GM18499 (cell line): Measurements from ENCODE around the gene ADH1C.

Experiments used
- ATAC-seq: cut with Tn5 transposase; IDR thresholded peaks from one replicate; pipeline ENCODE4 v1.9.1; 2021; ENCODE audit warnings: moderate number of reproducible peaks; ENCODE audit not compliant: insufficient read depth, unreplicated experiment

The ADH1C gene

DNA sequence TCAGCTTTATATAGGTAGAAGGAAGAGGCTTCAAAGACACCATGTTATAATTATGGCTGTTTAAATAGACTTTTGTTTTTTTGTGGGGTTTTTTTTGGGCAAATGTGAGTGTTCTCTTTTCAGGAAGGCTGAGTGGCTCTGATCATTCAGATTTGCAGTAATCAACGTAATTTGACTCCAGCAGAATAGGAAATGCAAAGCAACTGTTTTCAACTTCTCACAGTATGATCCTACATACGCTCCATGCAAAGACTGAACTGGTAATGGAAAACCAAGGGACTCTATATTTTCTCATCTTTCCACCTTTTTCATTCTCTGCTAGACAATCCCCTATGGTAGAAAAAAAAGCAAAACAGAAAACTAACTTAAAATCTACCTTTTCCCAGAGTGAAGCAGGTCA lies 42.2 kb downstream of the ADH1C start:
- no peak for ATAC-seq

DNA sequence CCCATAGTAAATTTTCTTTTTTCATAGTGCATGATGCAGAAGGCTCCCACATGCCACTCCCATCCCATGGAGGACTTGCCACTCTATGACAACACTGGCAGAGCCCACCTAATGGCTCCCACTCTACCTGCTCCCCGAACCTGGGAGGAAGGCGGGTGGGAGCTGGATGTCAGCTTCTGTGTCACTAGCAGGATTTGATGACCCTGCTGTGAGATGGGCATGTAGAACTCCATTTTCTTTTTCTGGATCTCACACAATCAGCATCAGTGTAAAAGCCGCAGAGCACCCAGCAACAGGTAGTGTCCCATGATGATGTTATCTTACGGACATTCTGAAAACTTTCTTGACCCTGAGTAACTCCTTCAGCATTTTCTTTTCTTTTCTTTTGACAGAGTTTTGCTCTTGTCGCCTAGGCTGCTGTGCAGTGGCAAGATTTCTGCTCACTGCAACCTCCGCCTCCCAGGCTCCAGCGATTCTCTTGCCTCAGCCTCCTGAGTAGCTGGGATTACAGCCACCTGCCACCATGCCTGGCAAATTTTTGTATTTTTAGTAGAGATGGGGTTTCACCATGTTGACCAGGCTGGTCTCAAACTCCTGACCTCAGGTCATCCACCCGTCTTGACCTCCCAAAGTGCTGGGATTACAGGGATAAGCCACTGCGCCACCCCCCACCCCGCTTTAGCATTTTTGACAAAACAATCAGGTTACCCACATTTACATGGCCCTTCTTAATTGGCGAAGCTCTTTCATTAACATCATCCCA lies 46.7 kb downstream of the ADH1C start:
- no peak for ATAC-seq

DNA sequence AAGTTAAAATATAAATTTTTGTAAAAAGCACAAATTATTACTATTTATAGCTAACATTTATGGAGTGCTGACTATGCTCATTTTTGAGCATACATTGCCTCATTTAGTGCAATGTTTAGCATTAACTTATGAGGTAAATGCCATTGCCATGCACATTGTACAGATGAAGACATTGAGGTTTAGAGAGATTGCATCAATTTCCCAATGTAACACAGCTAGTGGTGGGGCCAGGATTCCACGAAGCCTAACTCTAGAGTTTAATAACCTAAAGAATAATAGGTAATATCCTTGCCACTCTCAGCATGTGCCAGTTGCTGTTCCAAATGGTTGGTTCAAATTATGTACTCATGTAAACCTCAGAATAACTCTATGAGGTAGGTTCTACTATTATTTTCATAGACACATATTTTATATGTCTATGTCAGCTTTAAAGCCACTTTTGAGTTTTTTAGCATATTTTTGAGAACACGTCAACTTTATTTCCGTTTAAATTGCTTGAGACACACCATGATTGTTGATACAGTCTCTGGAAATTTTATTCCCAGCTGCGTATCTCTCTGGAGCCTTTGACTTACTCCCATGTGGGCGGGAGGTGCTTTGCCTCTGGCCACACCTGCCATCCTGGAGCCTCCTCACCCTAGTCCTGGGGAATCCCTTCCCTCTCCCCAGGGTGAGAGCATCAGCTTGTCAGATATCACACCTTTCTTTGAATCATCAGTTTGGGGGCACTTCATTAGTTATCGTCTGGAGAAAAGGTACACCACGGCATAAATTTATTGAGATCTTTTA lies 51.0 kb downstream of the ADH1C start:
- no peak for ATAC-seq

DNA sequence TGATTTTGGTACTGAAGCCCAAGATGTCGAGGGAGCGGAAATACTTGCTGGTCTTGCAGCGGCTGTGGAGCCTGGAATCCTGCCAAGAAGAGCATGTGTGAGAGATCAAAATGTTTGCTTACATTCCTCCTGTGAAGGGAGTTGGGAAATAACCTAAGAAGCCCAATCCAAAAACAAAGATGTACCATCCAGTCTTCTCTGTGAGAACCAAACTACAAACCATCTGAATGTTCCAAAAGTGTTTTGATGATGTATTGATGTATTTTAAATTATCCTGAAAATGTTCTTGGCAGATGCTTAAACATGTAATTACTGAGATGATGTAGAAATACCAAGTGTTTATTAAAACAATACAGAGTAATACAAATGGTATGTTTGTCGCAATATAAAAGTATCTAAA lies 51.6 kb downstream of the ADH1C start:
- ATAC-seq: no peak

DNA sequence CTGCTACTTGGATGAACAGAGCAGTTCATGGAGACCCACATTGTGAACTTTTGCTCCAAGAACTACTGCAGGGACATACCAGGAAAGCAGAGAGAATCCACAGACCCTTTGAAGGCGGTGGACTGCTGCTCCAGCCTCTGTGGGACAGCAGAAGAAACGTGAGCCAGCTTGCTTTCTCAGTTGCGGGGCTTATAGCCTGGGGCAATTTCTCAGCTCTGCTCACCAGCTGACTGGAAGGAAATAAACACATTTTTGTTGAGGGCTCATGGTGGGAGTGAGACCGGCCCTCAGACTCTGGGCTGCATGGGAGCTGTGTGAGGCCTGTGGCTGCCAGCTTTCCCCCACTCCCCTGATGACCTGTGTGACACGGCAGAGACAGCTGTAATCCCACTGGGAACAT lies 59.2 kb downstream of the ADH1C start:
- ATAC-seq: no peak

GRCh38 chr4:99290848-99291786 lies 61.4 kb downstream of the ADH1C start, which contains the start of gene ADH1A:
ADH1A (minus strand) TSS chr4:99290985; CDS start chr4:99290914, 71 bp downstream.
- no peak for ATAC-seq
